ENCODE measurements around the gene TRAPPC2L.
"Not testable (repeated sequence)": the region's sequence is repeated elsewhere in the genome, so short reads cannot be mapped to it uniquely, and the experiment has no call there.

TRAPPC2L gene

DNA sequence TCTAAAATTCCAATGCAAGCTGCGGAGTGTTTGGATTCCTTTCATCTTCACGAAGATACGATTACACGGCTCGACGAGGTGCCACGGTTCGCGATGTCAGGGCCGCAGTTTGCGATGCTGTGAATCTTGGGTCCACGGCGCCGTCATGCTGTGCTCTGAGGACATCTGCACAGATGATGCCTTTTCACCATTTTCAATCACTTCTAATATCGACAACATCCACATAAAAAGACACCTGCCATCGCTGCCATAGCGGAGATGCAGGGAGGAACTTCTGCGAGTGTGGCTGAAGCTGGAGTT is 38.4 kb upstream of the TRAPPC2L start:
- DNase-seq (ENCODE audit: low read depth in 2 of 2), result no peak

DNA sequence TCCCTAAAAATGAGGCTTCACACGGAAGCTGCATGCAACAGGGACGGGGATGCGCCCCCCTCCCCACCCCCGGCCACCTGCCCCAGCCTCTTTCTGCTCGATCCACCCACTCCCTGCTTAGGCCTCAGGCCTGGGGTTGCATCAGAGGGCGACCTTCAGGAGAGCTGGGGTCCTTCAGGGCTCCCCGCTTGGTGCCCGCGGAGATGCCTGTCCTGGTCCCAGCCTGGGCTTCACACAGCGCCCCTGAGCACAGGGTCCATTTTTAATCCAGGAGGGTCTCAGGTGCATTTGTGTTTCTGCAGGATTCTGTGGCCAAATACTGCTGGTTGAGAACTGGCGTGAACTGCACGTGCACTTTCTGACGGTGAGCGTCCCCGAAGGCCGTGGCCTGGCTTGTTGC is 37.8 kb upstream of the TRAPPC2L start:
- no peak for DNase-seq (ENCODE audit: low read depth in 2 of 2)

DNA sequence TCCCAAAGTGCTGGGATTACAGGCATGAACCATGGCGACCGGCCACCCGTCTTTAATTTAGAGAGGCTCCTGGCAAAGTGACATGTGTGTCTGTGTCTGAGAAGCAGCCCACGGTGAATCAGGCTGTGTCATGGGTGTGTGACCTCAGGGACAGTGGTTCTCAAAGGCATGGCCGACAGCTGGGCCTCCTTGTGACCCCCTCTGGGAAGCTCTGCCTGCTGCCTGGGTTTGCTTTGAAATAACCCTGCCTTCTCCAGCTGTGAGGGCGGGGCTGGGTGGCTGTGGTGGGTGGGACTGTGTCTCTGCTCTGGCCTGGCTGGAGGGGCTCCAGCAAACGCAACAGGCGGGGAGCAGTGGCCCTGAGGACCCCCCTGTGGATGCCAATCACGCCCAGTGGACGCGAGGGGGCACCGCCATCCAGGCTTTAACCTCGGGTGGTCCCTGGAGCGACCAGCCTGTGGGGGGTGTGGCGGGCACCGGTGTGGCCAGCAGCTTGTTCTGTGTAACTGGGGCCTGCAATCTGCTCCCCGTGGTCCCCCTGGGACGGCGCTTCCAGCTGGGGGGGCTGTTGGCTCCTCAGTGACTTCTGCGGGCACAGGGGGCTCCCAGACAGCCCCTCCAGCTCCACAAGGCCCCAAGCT is 36.4 kb upstream of the TRAPPC2L start:
- DNase-seq (ENCODE audit: low read depth in 2 of 2), result no peak

DNA sequence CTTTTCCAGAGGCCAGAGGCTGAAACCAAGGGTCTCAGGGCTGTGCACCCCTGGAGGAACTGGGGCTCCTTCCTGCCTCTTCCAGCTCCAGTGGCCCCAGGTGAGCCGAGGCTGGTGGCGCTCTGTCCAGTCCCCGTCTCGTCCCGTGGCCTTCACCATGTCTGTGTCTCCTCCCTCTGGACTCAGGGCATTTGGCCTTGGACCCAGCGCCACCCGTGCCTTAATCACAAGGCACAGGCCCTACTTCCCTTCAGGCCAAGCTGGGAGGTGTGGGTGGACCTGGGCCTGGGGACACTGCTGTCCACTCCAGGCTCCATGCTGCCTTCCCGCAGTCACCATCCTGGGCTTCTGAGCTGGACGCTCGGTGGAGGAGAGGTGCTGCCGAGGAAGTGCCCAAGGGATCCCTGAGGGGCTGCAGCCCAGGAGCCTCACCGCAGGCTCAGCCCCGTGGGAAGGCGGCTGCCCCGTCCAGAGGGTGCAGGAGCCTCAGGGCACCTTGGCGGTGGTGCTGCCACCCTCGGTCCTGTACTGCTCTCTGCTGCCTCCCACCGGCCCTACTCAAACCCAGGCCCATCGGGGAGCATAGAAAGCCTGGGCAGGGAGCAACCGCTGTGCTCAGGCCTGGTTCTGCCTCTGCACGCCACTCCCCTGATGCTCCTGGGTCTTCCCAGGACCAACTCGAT is 35.6 kb upstream of the TRAPPC2L start:
- no peak for DNase-seq (ENCODE audit: low read depth in 2 of 2)

DNA sequence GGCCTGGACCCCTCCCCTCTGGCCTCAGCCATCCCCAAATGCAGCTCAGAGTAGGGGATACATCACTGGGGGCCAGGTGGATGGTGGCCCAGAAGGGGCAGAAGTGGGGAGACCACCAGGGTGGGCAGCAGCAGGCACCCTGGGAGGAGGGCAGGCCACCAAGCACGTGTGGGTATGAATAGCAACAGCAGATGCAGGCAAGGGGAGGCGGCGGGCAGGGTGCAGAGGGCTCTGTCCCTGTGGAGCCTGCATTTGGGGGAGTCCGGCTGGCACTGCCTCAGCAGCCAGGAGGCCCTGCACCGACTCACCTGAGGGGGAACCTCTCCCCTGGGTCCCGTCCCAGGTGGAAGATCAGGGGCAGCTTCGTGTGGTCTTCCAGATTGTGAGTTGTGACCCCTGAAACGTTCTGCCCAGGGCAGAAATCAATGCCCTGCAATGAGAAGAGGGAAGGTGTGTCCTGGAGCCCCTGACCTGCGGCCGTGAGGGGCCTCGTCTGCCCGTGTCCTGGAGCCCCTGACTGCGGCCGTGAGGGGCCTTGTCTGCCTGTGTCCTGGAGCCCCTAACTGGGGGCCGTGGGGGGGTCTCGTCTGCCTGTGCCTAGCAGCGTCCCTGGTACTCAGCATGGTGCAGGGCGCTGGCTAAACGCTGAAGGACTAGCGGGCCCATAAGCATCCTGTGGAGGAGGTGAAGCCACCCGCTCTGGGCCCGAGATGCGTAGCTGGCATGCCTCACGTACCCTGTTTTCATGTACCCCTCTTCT is 34.5 kb upstream of the TRAPPC2L start:
- DNase-seq (ENCODE audit: low read depth in 2 of 2), result no peak

DNA sequence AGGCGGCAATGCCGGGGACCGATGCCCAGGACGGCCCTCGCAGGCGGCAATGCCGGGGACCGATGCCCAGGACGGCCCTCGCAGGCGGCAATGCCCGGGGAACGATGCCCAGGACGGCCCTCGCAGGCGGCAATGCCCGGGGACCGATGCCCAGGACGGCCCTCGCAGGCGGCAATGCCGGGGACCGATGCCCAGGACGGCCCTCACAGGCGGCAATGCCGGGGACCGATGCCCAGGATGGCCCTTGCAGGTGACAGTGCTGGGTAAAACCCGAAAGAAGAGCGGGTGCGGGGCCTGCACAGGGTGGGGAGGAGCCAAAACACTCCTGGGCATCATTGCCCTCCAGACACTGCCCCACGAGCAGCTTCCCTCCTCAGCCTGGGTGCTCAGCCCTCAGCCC is 33.3 kb upstream of the TRAPPC2L start:
- not testable (repeated sequence) for DNase-seq (ENCODE audit: low read depth in 2 of 2)

DNA sequence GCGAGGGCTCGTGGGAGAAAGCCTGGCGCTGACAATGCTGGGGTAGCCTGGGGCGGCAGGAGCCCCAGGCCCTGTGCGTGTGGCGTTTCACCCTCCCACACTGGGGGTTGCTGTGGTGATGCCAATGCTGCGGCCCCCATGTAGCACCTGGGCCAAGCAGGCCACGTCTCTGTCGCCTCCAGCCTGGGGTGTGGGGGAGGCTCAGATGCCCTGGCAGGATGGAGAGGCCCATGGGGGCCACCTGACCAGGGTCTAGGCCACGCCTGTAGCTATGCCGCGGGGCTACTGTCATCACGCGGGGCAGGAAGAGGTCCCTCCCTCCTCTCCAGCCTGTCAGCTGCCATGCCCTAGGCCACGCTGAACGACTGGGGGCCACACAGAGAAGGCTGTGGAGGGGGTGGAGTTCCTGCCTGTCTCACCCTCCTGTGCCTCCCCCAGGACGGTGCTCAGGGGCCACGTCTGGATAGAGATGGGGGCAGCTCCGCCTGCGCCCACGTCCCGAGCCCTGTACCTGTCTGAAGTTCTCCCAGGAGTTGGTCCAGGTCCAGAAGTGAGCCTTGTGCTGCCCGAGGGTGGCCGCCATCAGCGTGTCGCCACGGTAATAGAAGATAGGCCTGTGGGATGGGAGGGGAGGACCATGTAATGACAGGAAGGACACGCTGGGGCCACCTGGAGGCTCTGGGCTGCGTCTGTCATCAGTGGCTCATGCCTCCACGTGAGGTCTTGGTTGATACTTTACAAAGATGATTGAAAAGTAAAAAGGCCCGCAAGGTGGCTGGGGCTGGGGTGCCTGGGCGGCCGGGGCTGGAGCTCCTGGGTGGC is 32.5 kb upstream of the TRAPPC2L start:
- no peak for DNase-seq (ENCODE audit: low read depth in 2 of 2)

DNA sequence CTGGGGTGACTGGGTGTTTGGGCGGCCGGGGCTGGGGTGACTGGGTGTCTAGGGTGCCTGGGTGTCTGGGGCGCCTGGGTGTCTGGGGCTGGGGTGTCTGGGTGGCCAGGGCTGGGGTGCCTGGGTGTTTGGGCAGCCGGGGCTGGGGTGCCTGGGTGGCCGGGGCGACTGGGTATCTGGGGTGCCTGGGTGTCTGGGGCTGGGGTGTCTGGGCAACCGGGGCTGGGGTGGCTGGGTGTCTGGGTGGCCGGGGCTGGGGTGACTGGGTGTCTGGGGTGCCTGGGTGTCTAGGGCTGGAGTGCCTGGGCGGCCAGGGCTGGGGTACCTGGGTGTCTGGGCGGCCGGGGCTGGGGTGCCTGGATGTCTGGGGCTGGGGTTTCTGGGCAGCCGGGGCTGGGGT is 31.8 kb upstream of the TRAPPC2L start:
- no peak for DNase-seq (ENCODE audit: low read depth in 2 of 2)

DNA sequence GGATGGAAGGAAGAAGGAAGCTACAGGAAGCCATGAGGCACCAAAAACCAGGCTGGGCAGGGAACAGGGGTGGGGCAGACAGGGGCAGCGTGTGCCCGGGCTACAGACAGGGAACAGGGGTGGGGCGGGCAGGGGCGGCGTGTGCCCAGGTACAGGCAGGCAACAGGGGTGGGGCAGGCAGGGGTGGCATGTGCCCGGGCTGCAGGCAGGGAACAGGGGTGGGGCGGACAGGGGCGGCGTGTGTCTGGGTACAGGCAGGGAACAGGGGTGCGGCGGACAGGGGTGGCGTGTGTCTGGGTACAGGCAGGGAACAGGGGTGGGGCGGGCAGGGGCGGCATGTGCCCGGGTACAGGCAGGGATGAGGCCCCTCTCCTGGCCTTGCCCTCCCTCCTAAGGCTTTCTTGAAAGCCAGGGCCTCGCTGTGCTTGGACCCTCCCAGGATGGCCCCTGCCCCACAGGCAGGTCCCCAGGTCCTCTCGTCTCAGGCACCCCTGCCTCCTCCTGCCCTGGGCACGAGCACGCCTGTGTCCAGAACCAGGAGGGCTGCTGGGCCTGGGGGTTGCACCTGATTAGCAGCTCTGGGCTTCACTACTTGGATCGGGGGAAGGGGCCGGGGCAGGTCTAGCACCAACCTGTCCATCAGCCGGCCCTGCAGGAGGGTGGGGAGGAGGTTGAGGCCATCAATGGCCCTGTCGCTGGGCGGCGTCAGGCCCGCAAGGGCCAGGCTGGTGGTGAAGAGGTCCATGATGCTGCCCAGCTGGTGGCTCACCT is 30.7 kb upstream of the TRAPPC2L start:
- DNase-seq (ENCODE audit: low read depth in 2 of 2), result no peak

DNA sequence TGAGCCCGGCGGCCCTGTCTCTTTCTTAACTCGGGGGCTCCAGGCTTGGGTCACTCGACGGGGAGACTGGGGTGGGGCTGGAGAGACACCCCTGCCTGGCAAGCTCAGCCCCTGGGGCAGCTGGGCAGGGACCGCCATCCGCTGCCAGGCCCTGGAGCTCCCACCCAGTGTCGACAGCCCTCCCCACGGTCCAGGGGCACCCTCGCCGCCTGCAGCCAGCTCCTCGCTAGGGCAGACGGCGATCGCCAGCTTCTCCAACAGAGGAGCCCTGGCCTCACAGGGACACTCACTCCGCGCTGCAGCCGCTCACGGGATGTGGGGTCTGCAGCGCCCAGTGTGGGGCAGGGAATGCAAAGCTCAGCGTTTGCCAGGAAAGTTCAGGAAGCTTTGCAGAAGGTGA is 29.2 kb upstream of the TRAPPC2L start:
- DNase-seq (ENCODE audit: low read depth in 2 of 2), result no peak

DNA sequence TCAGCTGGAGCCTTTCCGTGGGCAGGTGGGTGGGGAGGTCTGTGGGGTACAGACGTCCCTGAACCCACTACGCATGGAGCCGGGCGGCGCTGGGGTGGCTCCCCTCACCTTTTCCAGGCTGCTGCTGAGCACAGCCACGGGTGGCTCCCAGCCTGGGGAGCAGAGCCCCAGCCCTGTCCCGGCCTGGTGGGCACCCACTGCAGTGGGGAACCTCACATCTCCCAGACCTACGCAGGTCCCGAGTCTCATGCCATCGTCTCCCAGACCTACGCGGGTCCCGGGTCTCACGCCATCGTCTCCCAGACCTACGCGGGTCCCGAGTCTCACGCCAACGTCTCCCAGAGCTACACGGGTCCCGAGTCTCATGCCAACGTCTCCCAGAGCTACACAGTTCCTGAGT is 28.2 kb upstream of the TRAPPC2L start:
- no peak for DNase-seq (ENCODE audit: low read depth in 2 of 2)

DNA sequence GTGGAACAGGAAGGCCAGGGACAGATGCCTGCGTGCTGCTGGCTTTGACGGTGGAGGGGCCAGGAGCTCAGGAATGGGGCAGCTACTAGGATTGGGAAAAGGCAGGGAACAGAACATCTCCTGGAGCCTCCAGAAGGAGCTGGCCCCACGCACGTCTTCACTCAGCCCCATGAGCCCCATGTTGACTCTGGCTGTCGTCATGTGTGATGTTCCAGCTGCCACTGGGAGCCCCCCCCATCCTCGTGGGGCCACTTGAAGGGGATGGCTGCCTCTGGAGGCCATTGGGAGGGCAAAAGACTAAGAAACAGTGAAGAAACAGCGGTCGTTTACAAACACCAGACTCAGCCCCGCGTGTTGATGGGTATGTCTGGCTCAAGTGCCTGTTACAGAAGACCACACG is 26.7 kb upstream of the TRAPPC2L start:
- DNase-seq (ENCODE audit: low read depth in 2 of 2), result no peak

DNA sequence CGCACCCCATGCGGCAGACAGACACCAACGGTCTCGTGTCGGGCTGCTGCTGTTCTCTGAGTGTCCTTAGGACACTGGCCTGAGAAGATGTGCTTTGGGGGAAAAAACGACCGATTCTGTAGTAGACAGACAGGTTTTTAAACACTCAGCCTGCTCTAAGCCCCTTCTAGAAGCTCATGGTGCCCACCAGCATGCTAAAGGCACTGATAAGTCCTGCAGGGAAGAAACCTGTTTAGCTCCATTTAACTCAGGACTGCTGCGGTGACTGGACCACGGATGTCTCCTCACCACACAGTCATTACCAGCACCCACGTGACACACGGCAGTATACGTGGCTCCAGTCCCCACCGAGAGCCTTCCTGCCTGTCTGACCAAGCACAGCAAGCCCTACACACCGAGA is 26.1 kb upstream of the TRAPPC2L start:
- no peak for DNase-seq (ENCODE audit: low read depth in 2 of 2)

DNA sequence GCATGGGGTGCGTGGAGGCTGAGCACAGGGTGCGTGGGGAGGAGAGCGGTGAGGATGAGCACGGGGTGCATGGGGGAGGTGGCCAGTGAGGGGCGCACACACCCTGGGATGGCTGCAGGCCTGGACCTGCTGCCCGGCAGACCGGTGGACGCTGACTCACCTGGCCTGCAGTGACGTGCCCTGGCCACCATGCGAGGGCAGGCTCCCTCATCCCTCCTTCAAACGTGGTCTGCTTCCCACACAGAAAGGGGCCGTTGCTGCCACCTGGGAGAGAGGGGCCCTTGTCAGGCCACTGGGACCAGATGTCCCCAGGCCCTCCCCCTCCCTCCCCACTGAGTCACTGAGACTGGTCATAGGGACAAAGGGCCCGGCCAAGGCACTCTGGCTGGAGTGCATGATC is 25.1 kb upstream of the TRAPPC2L start:
- DNase-seq (ENCODE audit: low read depth in 2 of 2), result no peak

DNA sequence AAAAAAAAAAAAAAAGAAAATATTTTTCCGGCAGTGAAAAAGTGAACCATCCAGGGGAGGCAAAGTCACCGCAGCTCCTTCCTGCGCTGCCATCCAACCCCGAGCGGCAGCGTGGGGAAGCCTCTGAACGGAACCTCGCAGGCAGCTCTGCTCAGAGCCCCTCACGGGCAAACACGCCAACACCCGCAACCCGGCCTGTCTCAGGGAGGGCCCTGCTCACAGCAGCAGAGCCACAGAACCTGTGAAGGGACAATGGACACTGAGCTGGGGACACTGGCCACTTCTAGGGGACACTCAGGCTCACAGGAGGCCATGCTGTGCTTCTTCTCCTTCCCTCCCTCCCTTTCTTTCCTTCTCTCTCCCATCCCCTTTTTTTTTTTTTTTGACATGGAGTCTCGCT is 23.8 kb upstream of the TRAPPC2L start:
- no peak for DNase-seq (ENCODE audit: low read depth in 2 of 2)

DNA sequence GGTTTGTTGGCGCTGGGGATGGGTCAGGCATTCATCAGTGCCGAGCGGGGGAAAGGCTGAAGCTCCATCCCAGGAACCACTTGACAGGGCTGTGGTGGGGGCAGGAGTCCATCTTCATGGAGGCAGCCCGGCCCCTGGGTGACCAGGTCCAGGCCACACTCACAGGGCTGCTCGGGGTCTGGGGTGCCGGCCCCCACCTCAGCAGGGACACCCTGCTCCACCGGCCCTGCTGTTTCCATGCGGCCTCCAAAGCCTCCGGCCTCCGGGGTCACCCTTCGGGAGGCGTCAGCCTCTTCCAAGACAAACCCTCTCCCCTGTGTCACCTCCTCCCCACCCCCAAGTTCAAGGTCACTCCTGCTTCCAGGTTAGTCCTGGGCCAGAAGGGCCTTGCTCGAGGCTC is 22.3 kb upstream of the TRAPPC2L start:
- no peak for DNase-seq (ENCODE audit: low read depth in 2 of 2)

DNA sequence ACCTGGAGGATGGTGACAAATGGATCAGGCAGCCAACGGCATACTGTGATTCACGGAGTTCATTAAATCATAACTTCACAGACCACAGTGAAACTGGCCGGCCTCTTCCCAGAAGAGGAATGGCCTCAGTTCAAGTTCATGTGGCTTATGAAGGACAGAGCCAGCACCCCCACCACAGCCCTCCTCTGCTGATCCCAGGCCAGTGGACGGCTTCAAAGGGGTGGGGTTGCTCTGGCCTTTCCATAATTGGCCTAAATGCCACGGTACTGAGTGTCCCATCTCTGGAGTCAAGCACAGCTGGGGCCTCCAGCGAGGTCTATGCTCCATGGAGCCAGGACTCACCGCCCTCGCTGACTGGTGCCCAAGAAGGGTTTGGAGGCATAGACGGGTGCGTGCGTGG is 21.5 kb upstream of the TRAPPC2L start:
- DNase-seq (ENCODE audit: low read depth in 2 of 2), result no peak

DNA sequence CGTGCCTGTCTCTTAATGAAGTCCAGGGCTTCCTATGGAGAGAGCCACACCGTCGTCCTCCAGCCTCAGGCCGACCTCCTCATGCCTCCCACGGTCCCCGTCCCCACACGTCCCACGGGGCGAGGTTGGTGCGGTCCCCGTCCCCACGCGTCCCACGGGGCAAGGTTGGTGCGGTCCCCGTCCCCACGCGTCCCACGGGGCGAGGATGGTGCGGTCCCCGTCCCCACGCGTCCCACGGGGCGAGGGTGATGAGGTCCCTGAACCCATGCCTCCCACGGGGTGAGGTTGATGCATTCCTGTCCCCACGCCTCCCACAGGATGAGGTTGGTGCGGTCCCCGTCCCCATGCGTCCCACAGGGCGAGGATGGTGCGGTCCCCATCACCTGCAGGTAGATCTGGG is 21.1 kb upstream of the TRAPPC2L start:
- DNase-seq (ENCODE audit: low read depth in 2 of 2), result no peak

DNA sequence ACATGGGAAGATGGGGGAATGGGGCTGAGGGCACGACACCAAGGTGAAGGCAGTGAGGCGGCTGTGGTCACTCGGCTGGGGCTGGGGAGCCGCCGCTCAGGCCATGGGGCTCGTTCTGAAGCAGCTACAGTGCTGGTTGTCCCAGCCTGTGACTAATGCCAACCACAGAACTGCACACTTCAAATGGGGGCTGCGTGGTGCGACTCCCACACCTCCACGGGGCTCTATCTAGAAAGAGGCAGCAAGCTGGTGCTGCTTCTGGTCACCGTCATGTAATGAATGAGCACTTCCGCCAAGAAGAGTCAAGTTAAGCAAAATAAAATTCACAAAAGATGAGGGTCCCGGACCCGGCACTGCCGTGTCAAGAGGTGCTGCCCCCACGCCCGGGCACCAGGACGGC is 20.1 kb upstream of the TRAPPC2L start:
- DNase-seq (ENCODE audit: low read depth in 2 of 2), result no peak

DNA sequence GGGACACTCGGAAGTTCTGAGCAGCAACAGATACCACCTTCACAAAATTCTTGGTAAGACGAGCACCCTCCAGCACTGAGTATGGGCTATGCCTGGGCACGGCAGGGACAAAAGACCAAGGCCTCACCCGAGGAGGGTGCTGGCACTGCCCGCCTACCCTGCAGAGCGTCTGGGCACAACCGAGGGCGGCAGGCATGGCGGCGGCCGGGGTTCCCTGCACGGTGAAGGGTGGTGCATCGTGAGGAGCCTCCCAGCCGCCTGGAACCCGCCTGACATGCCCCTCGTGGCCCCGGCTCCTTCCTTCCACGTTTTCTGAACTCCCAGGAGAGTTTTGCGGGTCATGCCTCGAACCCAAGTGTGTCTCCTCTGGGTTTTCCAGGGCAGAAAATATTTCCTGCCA is 19.1 kb upstream of the TRAPPC2L start:
- DNase-seq (ENCODE audit: low read depth in 2 of 2), result no peak

DNA sequence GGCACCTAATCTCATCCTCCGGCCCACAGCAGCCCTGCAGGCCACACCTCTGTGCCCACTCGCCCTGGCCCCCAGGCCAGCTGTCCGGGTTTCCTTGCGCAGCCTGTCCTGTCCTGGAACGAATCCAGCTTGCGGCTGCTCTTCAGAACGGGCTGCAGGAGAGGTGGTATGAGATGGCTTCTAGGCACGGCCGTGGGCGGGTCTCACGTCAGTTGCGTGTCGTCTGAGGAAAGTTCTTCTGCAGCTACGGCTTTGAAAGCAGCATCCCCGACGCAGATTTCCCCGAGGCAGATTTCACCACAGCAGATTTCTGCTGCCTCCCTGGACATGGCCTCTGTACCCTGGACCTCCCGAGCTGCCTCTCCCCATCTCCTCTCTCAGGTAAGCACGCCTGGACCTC is 18.4 kb upstream of the TRAPPC2L start:
- no peak for DNase-seq (ENCODE audit: low read depth in 2 of 2)

DNA sequence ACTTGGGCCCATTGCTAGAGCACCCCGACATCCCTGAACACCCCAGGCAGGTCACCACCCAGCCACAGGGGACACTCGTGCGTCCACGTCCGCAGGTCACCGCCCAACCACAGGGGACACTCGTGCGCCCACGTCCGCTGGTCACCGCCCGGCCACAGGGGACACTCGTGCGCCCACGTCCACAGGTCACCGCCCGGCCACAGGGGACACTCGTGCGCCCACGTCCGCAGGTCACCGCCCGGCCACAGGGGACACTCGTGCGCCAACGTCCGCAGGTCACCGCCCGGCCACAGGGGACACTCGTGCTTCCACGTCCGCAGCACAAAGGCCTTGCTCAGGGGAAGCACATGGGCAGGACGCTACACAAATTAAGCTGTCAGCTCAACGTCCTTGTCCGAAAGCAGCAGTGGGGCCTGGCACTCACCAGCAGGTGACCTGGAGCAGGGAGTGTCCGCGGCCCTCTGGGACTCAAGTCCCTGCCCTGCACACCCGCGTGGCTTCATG is 17.8 kb upstream of the TRAPPC2L start:
- no peak for DNase-seq (ENCODE audit: low read depth in 2 of 2)
